Loucy (cell line): ENCODE results near the gene ADAMTS7.

Experiments
- H2AFZ ChIP-seq: fragments of 200-600 bp; sonication (generic); 2 replicates; pipeline ENCODE4 v1.6.0; 2016; ENCODE audit warnings: antibody characterized with exemption, mild to moderate bottlenecking, low read length, moderate library complexity
- H3F3A ChIP-seq: fragments of 200-600 bp; 2 replicates; pipeline ENCODE4 v1.6.0; 2016; ENCODE audit warnings: antibody characterized with exemption, low read depth, mild to moderate bottlenecking
- H3K27me3 ChIP-seq: fragments of 200-600 bp; sonication (generic); 2 replicates; pipeline ENCODE4 v1.6.1; 2014; ENCODE audit warnings: low read length, mild to moderate bottlenecking; ENCODE audit not compliant: insufficient read depth, poor library complexity, severe bottlenecking
- H3K36me3 ChIP-seq: fragments of 200-600 bp; sonication (generic); 2 replicates; pipeline ENCODE4 v1.6.1; 2016; ENCODE audit warnings: low read length; ENCODE audit not compliant: insufficient read depth
- H3K4me1 ChIP-seq: fragments of 200-600 bp; sonication (generic); 2 replicates; pipeline ENCODE4 v1.5.1; 2014; ENCODE audit warnings: low read length, mild to moderate bottlenecking; ENCODE audit not compliant: insufficient read depth, poor library complexity, severe bottlenecking
- H3K4me2 ChIP-seq: fragments of 200-600 bp; sonication (generic); 2 replicates; pipeline ENCODE4 v1.6.0; 2014; ENCODE audit warnings: antibody characterized with exemption, low read length, low read depth, mild to moderate bottlenecking; ENCODE audit not compliant: poor library complexity, severe bottlenecking
- H3K4me3 ChIP-seq: fragments of 200-600 bp; sonication (generic); 2 replicates; pipeline ENCODE4 v1.5.1; 2014; ENCODE audit warnings: low read length, mild to moderate bottlenecking, mixed read lengths; ENCODE audit not compliant: poor library complexity, severe bottlenecking
- H3K79me2 ChIP-seq: fragments of 200-600 bp; sonication (generic); 2 replicates; pipeline ENCODE4 v1.6.1; 2014; ENCODE audit warnings: low read length; ENCODE audit not compliant: insufficient read depth
- H3K9ac ChIP-seq: fragments of 200-600 bp; sonication (generic); 2 replicates; pipeline ENCODE4 v1.6.0; 2014; ENCODE audit warnings: mild to moderate bottlenecking, low read depth, low read length, moderate library complexity; ENCODE audit not compliant: poor library complexity, severe bottlenecking
- H3K9me2 ChIP-seq: fragments of 200-600 bp; sonication (generic); replicated peaks from 2 replicates; pipeline ENCODE4 v1.6.1; 2016; ENCODE audit warnings: low read depth, low read length, mixed read lengths
- H3K9me3 ChIP-seq: fragments of 200-600 bp; sonication (generic); 2 replicates; pipeline ENCODE4 v1.6.1; 2014; ENCODE audit warnings: mild to moderate bottlenecking, antibody characterized with exemption, low read length, low read depth; ENCODE audit not compliant: insufficient read depth
- H4K20me1 ChIP-seq: fragments of 200-600 bp; sonication (generic); 2 replicates; pipeline ENCODE4 v1.6.0; 2014; ENCODE audit warnings: antibody characterized with exemption, low read length, mild to moderate bottlenecking; ENCODE audit not compliant: insufficient read depth, poor library complexity, severe bottlenecking
- CTCF ChIP-seq: fragments of 200-600 bp; sonication (generic); conservative IDR thresholded peaks from 2 replicates; pipeline ENCODE4 v1.5.1; 2014; ENCODE audit warnings: mild to moderate bottlenecking, antibody characterized with exemption, low read length
- EZH2phosphoT487 ChIP-seq: fragments of 200-600 bp; IDR thresholded peaks from 2 replicates; pipeline ENCODE4 v1.6.1; 2018; ENCODE audit warnings: antibody characterized with exemption, mild to moderate bottlenecking, moderate library complexity, borderline replicate concordance

Gene ADAMTS7

DNA sequence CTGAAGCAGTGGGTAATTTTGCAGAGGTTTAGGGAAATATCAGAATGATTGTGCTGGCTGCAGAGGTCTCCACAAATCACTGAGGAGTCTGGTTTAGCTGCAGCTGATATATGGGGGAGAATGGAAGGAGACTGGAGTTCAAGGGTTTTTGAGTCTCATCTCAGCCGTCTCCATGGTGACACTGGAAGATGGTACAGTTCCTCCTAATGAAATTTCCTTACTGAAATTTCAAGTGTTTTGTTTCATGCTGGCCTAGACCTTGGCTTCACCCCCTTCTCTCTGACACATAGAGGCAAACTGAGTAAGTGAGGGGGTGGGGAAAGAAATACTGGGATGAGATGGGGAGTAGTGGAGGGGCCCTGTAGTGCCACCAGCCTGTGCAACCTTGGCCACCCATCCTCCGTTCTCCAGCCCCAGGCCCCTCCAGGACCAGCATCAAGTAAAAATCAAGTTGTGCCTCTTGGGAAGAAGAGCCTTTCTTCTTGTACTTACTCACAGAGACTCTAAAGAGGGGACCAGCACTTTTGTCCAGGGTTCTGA lies 43.6 kb upstream of the ADAMTS7 start:
- no peak overlapping the region for H3K9ac ChIP-seq
- no peaks in the 10 kb centered on the region for H3F3A ChIP-seq
- H3K9me2 ChIP-seq = no peaks in the 10 kb centered on the region
- H2AFZ ChIP-seq = no peak overlapping the region
- no peaks in the 10 kb centered on the region for H3K36me3 ChIP-seq
- TF ChIP-seq CTCF (no peak), EZH2phosphoT487 (no peak)
- H3K4me3 ChIP-seq = no peak overlapping the region
- H3K4me1 ChIP-seq = no peaks in the 10 kb centered on the region
- no peaks in the 10 kb centered on the region for H3K27me3 ChIP-seq
- no peaks in the 10 kb centered on the region for H3K9me3 ChIP-seq
- no peaks in the 10 kb centered on the region for H4K20me1 ChIP-seq
- no peaks in the 10 kb centered on the region for H3K79me2 ChIP-seq
- H3K4me2 ChIP-seq = no peak overlapping the region

DNA sequence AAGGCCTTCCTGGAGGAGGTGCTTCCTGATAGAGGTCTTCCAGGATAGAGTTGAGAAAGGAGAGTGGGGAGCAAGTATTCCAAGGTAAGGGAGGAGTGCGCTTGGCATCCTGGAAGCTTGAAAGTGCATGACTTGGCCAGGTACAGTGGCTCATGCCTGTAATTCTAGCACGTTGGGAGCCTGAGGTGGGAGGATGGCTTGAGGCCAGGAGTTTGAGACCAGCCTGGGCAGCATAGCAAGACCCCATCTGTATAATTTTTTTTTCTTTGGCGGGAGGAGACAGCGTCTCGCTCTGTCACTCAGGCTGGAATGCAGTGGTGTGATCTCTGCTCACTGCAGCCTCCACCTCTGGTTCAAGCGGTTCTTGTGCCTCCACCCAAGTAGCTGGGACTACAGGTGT lies 42.2 kb upstream of the ADAMTS7 start:
- Histone ChIP-seq H3K4me3 (no peak overlapping the region), H3K4me2 (no peak overlapping the region), H3K9me2 (no peaks in the 10 kb centered on the region), H3K9ac (no peak overlapping the region), H3K27me3 (no peaks in the 10 kb centered on the region), H4K20me1 (no peaks in the 10 kb centered on the region), H2AFZ (no peak overlapping the region), H3K9me3 (no peaks in the 10 kb centered on the region), H3K36me3 (no peaks in the 10 kb centered on the region), H3K79me2 (no peaks in the 10 kb centered on the region), H3K4me1 (no peaks in the 10 kb centered on the region), H3F3A (no peaks in the 10 kb centered on the region)
- no peak for TF ChIP-seq EZH2phosphoT487
- TF ChIP-seq CTCF = no peak

DNA sequence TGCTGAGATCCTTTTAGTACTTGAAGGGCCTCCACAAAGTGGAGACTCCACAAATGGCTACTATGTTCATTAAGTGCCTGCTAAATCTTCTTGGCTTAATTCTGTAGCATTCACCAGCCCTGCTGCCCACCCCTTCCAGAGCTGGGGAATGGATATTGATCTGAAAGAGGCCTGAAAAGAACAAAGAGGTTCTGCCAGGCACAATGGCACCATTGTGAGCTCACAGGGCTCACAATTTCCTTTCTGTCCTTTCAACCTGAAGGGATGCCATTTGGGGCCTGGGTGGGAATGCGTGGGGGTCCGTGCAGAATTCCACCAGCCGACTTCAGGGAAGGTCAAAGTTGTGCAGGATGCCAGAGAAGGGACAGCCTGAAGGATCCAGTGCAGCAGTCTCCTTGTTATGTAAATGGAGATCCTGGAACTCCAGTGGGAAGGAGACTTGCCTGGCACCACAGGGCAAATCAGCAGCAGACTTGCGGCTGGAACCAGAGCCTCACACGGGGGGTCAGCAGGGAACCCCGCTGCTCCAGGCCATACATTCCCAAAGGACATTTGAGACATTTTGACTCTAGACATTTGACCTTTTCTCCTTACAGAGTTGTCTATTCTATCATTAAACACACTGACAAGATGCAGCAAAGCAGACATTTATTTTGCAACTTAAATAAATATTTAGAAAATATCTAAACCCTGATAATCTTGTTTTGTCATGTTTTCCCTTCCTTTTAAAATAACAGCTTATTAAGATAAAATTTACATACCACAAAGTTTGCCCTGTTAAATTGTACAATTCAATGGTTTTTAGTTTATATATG lies 39.9 kb upstream of the ADAMTS7 start:
- Histone ChIP-seq H3K79me2 (no peaks in the 10 kb centered on the region), H3K4me2 (no peak overlapping the region), H3K4me1 (no peaks in the 10 kb centered on the region), H3K4me3 (no peak overlapping the region), H3K27me3 (no peaks in the 10 kb centered on the region), H3K9ac (no peak overlapping the region), H2AFZ (no peak overlapping the region), H3K36me3 (no peaks in the 10 kb centered on the region), H4K20me1 (no peaks in the 10 kb centered on the region), H3K9me2 (no peaks in the 10 kb centered on the region), H3F3A (no peaks in the 10 kb centered on the region), H3K9me3 (no peaks in the 10 kb centered on the region)
- no peak for TF ChIP-seq EZH2phosphoT487
- TF ChIP-seq CTCF = no peak
